Body of pancreas (tissue), 4 donors: ENCODE data around the gene CKAP2. TPM values are rescaled to one million over a fixed set of nuclear protein-coding genes. Genes with fewer than 3 reads are reported as not detected.
A peak's percentile ranks its signal among the peaks of the same experiment; 100 is the strongest.

Source experiments
- ATAC-seq: fragments of 150-250 bp; one replicate; pipeline ENCODE4 v1.9.1; 2016
- DNase-seq, 4 donors: peaks; one replicate each; pipeline ENCODE4 v3.0.0-alpha.2; 2019
- H3K27ac ChIP-seq, 4 donors: fragments of 200-600 bp; sonication (generic); 1 replicate in 3 of 4; 2 replicates in 1 of 4; pipeline versions ENCODE4 v1.5.1 to v1.6.1; 2016 to 2019; ENCODE audit warnings: mild to moderate bottlenecking in 1 of 4, mixed read lengths in 1 of 4, moderate library complexity in 1 of 4
- H3K27me3 ChIP-seq, 2 donors: fragments of 200-600 bp; sonication (generic); one replicate each; pipeline ENCODE4 v1.6.0; 2016; ENCODE audit warnings: mild to moderate bottlenecking in 1 of 2
- H3K36me3 ChIP-seq, 2 donors: fragments of 200-600 bp; sonication (generic); replicated peaks in 1 of 2; 2 replicates each; pipeline ENCODE4 v1.5.1; 2016; ENCODE audit warnings: low read depth in 2 of 2; ENCODE audit not compliant: insufficient read depth in 1 of 2
- H3K4me1 ChIP-seq: fragments of 200-600 bp; sonication (generic); one replicate; pipeline ENCODE4 v1.6.0; 2016
- H3K4me3 ChIP-seq, 2 donors: fragments of 200-600 bp; sonication (generic); 1 replicate in 1 of 2; 2 replicates in 1 of 2; pipeline ENCODE4 v1.5.1; 2016 to 2019
- H3K9me3 ChIP-seq, 3 donors: fragments of 200-600 bp; sonication (generic); 1 replicate in 2 of 3; 2 replicates in 1 of 3; pipeline ENCODE4 v1.5.1; 2016
- POLR2A ChIP-seq, 3 donors: fragments of 450-650 bp; IDR thresholded peaks; one replicate each; pipeline ENCODE4 v1.6.1; 2016; ENCODE audit warnings: antibody characterized with exemption in 3 of 3, mild to moderate bottlenecking in 2 of 3
- WGBS, 2 donors: methylation state at CpG; one replicate each; pipeline ENCODE4 v1.1.5; 2017; 5-methylcytosine and 5-hydroxymethylcytosine counted together
- intact Hi-C: fragments of 100-400 bp; cut with DNase I; formaldehyde crosslinking; loops from one replicate; pipeline ENCODE4 v1.15.1; 2023
- total RNA-seq, 2 donors: library from RNA; depleted of rRNA; stranded (reverse); fragments of >200 nt; gene quantifications; one replicate each; pipeline ENCODE4 v1.1.0, GENCODE V29; 2016
- TF ChIP-seq, protein P1 (sequence below), 7 experiments: fragments of 450-650 bp in 4 of 7; fragments of 200-600 bp in 3 of 7; sonication (generic) in 3 of 7; IDR thresholded peaks; one replicate each; pipeline ENCODE4 v1.5.1; 2016 to 2019; ENCODE audit warnings: antibody characterized with exemption in 7 of 7

Gene CKAP2
- total RNA-seq, 2 donors from 2014 or later: 5.2 to 5.9 TPM

DNA sequence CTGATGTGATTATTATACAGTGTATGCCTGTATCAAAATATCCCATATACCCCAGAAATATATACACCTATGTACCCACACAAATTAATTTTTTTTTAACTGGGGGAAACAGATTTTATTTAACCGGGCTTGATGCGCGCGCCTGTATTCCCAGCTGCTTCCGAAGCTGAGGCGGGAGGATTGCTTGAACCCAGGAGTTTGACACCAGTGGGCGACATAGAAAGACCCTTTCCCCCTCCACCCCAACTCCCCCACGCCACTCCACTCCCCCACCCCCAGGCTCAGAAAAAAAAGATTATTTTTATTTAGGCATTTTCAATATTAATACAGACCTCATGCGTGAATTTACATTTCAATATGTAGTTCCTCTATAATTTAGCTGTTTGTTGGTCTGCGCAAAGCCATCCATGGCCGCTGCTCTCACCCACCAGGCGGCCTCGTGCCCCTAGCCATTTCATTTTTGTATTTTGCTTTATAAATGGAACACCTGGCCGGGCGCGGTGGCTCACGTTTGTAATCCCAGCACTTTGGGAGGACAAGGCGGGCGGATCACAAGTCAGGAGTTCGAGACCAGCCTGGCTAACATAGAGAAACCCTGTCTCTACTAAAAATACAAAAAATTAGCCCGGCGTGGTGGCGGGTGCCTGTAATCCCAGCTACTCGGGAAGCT, 4.0 kb upstream of the CKAP2 start:
- TF ChIP-seq POLR2A (IDR thresholded peaks at IDR 0.05): no peak
- TF ChIP-seq, protein P1, sequence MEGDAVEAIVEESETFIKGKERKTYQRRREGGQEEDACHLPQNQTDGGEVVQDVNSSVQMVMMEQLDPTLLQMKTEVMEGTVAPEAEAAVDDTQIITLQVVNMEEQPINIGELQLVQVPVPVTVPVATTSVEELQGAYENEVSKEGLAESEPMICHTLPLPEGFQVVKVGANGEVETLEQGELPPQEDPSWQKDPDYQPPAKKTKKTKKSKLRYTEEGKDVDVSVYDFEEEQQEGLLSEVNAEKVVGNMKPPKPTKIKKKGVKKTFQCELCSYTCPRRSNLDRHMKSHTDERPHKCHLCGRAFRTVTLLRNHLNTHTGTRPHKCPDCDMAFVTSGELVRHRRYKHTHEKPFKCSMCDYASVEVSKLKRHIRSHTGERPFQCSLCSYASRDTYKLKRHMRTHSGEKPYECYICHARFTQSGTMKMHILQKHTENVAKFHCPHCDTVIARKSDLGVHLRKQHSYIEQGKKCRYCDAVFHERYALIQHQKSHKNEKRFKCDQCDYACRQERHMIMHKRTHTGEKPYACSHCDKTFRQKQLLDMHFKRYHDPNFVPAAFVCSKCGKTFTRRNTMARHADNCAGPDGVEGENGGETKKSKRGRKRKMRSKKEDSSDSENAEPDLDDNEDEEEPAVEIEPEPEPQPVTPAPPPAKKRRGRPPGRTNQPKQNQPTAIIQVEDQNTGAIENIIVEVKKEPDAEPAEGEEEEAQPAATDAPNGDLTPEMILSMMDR (IDR thresholded peaks at IDR 0.05): no peak
- peaks cover 40% of the 10 kb centered on the region for H3K4me1 ChIP-seq
- no peaks in the 10 kb centered on the region for H3K27me3 ChIP-seq
- H3K27ac ChIP-seq: peak overlapping the region in 1 of 4 donors; percentile 96
- H3K36me3 ChIP-seq: no peaks in the 10 kb centered on the region
- H3K9me3 ChIP-seq: no peaks in the 10 kb centered on the region
- ATAC-seq (no peak), DNase-seq (no peak)
- intact Hi-C loops: no loop called here
- H3K4me3 ChIP-seq: no peak overlapping the region
- WGBS, 2 donors: 75 to 83% methylated on average over 24 of the region's 24 CpGs

- WGBS, 2 donors: 68 to 74% methylated on average over 2 of the region's 2 CpGs
- DNase-seq (no peak), ATAC-seq (no peak)
- Histone ChIP-seq H3K27me3 (no peaks in the 10 kb centered on the region), H3K4me1 (peaks cover 42% of the 10 kb centered on the region), H3K36me3 (no peaks in the 10 kb centered on the region), H3K4me3 (no peak overlapping the region), H3K9me3 (no peaks in the 10 kb centered on the region), H3K27ac (no peak overlapping the region)
- no peak for TF ChIP-seq POLR2A (IDR thresholded peaks at IDR 0.05)
- TF ChIP-seq, protein P1 (IDR thresholded peaks at IDR 0.05): no peak
- intact Hi-C loops: no loop called here
Observed at GRCh38 chr13:52452470-52452869, 2.8 kb upstream of the CKAP2 start.

- ATAC-seq (no peak), DNase-seq (peak in 1 of 4 donors; percentile 17)
- intact Hi-C loops: no loop called here
Observed at GRCh38 chr13:52454459-52454819, 839 bp upstream of the CKAP2 start.

DNA sequence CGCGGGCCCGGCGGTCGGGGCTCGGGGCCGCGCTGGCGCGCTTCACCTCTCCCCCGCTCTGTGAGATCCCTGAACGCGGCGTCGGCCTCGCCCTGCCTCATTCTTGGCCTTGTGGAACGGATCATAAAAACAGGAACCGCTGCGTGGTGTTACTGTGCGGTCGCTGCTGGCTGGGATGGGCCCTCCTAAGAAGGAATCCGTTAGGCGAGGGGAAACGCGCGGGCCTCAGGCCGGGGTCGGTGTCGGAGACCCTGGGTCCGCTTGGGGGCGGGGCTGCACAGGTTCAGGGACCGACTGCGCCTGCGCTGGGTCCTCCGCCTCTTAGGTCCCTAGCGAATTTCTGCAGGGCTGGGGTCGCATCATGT, 381 bp downstream of the CKAP2 start:
- 0 to 1% methylated on average over 3 to 37 of the region's 37 CpGs for WGBS, 2 donors
- Histone ChIP-seq H3K4me1 (peaks cover 22% of the 10 kb centered on the region), H3K9me3 (no peaks in the 10 kb centered on the region), H3K27me3 (no peaks in the 10 kb centered on the region), H3K36me3 (no peaks in the 10 kb centered on the region), H3K4me3 (peak overlapping the region; percentile 51 to 58), H3K27ac (peak overlapping the region; percentile 86 to 95 (median 88))
- ATAC-seq (peak; percentile 57), DNase-seq (peak; percentile 65 to 84 (median 68))
- no peak for TF ChIP-seq POLR2A (IDR thresholded peaks at IDR 0.05)
- TF ChIP-seq, protein P1 (IDR thresholded peaks at IDR 0.05): no peak
- intact Hi-C loops: no loop called here

More at GRCh38 chr13:52454459-52454819, 839 bp upstream of the CKAP2 start:
- no peaks in the 10 kb centered on the region for H3K36me3 ChIP-seq
- peak overlapping the region in 1 of 2 donors; percentile 51 for H3K4me3 ChIP-seq
- peak overlapping the region in 3 of 4 donors; percentile 86 to 95 (median 89) for H3K27ac ChIP-seq
- H3K27me3 ChIP-seq: no peaks in the 10 kb centered on the region
- WGBS, 2 donors: 3 to 10% methylated on average over 8 of the region's 8 CpGs
- peaks cover 23% of the 10 kb centered on the region for H3K4me1 ChIP-seq
- H3K9me3 ChIP-seq: no peaks in the 10 kb centered on the region
- no peak for TF ChIP-seq POLR2A (IDR thresholded peaks at IDR 0.05)
- TF ChIP-seq, protein P1 (IDR thresholded peaks at IDR 0.05): no peak

- Histone ChIP-seq H3K36me3 (peaks cover 0 to 3% of the 10 kb centered on the region in 2 donors), H3K27ac (no peak overlapping the region), H3K27me3 (no peaks in the 10 kb centered on the region), H3K4me1 (peaks cover 8% of the 10 kb centered on the region), H3K4me3 (no peak overlapping the region), H3K9me3 (no peaks in the 10 kb centered on the region)
- WGBS, 2 donors: 79 to 89% methylated on average over 6 of the region's 6 CpGs
- TF ChIP-seq POLR2A (IDR thresholded peaks at IDR 0.05): no peak
- TF ChIP-seq, protein P1 (IDR thresholded peaks at IDR 0.05): no peak
- ATAC-seq (no peak), DNase-seq (no peak)
- intact Hi-C loops: no loop called here
Observed at GRCh38 chr13:52459668-52460067, 4.4 kb downstream of the CKAP2 start.
